Endodermal cell (in vitro differentiated cells): ENCODE results near the gene CCDC66. TPM values are rescaled to one million over a fixed set of nuclear protein-coding genes. Genes with fewer than 3 reads are reported as not detected.

Experiments
- DNase-seq: peaks from one replicate; pipeline ENCODE4 v3.0.0-alpha.2; 2017
- H3K27ac ChIP-seq: 2 replicates; pipeline ENCODE4 v1.5.1; 2013; ENCODE audit warnings: mild to moderate bottlenecking, low read depth, low read length, moderate library complexity
- H3K27me3 ChIP-seq: 2 replicates; pipeline ENCODE4 v1.6.1; 2013; ENCODE audit warnings: mild to moderate bottlenecking, low read length, moderate library complexity; ENCODE audit not compliant: insufficient read depth, control insufficient read depth, poor library complexity, severe bottlenecking
- H3K36me3 ChIP-seq: 2 replicates; pipeline ENCODE4 v1.7.0; 2013; ENCODE audit warnings: mild to moderate bottlenecking, low read length, moderate library complexity; ENCODE audit not compliant: control insufficient read depth, insufficient read depth
- H3K4me1 ChIP-seq: one replicate; pipeline ENCODE4 v1.7.0; 2013; ENCODE audit warnings: low read length; ENCODE audit not compliant: control insufficient read depth, insufficient read depth
- H3K4me3 ChIP-seq: 2 replicates; pipeline ENCODE4 v1.5.1; 2013; ENCODE audit warnings: mild to moderate bottlenecking, low read length, moderate library complexity
- H3K9ac ChIP-seq: 2 replicates; pipeline ENCODE4 v1.6.1; 2013; ENCODE audit warnings: mild to moderate bottlenecking, low read length, moderate library complexity; ENCODE audit not compliant: poor library complexity, severe bottlenecking; ENCODE audit errors: extremely low read depth
- H3K9me3 ChIP-seq: 2 replicates; pipeline ENCODE4 v1.6.1; 2013; ENCODE audit warnings: mild to moderate bottlenecking, low read length, moderate library complexity; ENCODE audit not compliant: control insufficient read depth
- H3K27ac Mint-ChIP-seq: 2 replicates; pipeline ENCODE4 v1.8.0; 2020; ENCODE audit warnings: mixed read lengths
- H3K27me3 Mint-ChIP-seq: 2 replicates; pipeline ENCODE4 v1.8.0; 2021; ENCODE audit warnings: mild to moderate bottlenecking, mixed read lengths; ENCODE audit not compliant: insufficient read depth
- H3K36me3 Mint-ChIP-seq: 2 replicates; pipeline ENCODE4 v1.8.0; 2020; ENCODE audit warnings: low read depth, mixed read lengths
- H3K4me1 Mint-ChIP-seq: 2 replicates; pipeline ENCODE4 v1.8.0; 2020; ENCODE audit warnings: mixed read lengths
- H3K4me3 Mint-ChIP-seq: 2 replicates; pipeline ENCODE4 v1.8.0; 2020; ENCODE audit warnings: mild to moderate bottlenecking, moderate library complexity, mixed read lengths
- H3K9me3 Mint-ChIP-seq: 2 replicates; pipeline ENCODE4 v1.8.0; 2020; ENCODE audit warnings: mild to moderate bottlenecking, mixed read lengths
- WGBS, 2 experiments: methylation state at CpG; one replicate each; pipeline versions ENCODE4 v1.1.5 to v1.1.7; 2013; ENCODE audit warnings: missing lambda C conversion rate in 2 of 2, mixed read lengths in 1 of 2; ENCODE audit not compliant: insufficient coverage in 1 of 2, insufficient read length in 1 of 2; 5-methylcytosine and 5-hydroxymethylcytosine counted together
- total RNA-seq, 2 donors: library from RNA; stranded (reverse); fragmentation: NEBNext Ultra II Directional in 1 of 2; extraction: Animal tissue kit (Norgen Biotek cat#: 25700) in 1 of 2; gene quantifications; 2 replicates in 1 of 2; 3 replicates in 1 of 2; pipeline ENCODE4 v1.2.1, GENCODE V29; 2021
- TF ChIP-seq, protein P1 (sequence below): fragments of 200-600 bp; sonication (generic); conservative IDR thresholded peaks from 2 replicates; pipeline ENCODE4 v1.5.0; 2021; ENCODE audit warnings: antibody characterized with exemption, mild to moderate bottlenecking

Gene CCDC66
- total RNA-seq, 2 donors from 2014 or later = 32.1 to 36.4 TPM

DNA sequence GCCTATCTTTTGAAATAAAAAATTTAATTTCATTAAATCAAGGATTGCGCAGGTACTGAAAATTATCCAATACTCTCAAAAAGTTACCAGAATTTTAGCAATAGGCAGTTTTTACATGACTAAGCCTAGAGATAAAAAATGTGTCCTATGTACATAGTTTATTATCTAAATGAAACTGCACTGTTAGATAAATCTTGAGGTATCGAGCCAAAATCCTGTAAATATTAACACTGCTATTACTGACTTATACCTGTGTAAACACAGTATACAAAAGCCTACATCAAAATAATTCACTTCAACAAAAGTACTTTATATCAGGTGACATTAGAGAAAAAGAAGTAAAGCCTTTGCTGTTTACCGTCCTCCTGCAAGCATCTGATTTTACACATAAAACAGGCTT lies 65.4 kb downstream of the CCDC66 start:
- no peak overlapping the region for H3K4me3 ChIP-seq
- Mint-ChIP-seq H3K9me3 (no peaks in the 10 kb centered on the region), H3K27me3 (no peaks in the 10 kb centered on the region), H3K27ac (no peak overlapping the region), H3K4me3 (no peak overlapping the region), H3K36me3 (peaks cover 68% of the 10 kb centered on the region), H3K4me1 (peaks cover 5% of the 10 kb centered on the region)
- no peak overlapping the region for H3K9ac ChIP-seq
- H3K36me3 ChIP-seq = peaks cover 96% of the 10 kb centered on the region
- no peak overlapping the region for H3K27ac ChIP-seq
- H3K4me1 ChIP-seq = no peaks in the 10 kb centered on the region
- TF ChIP-seq, protein P1, sequence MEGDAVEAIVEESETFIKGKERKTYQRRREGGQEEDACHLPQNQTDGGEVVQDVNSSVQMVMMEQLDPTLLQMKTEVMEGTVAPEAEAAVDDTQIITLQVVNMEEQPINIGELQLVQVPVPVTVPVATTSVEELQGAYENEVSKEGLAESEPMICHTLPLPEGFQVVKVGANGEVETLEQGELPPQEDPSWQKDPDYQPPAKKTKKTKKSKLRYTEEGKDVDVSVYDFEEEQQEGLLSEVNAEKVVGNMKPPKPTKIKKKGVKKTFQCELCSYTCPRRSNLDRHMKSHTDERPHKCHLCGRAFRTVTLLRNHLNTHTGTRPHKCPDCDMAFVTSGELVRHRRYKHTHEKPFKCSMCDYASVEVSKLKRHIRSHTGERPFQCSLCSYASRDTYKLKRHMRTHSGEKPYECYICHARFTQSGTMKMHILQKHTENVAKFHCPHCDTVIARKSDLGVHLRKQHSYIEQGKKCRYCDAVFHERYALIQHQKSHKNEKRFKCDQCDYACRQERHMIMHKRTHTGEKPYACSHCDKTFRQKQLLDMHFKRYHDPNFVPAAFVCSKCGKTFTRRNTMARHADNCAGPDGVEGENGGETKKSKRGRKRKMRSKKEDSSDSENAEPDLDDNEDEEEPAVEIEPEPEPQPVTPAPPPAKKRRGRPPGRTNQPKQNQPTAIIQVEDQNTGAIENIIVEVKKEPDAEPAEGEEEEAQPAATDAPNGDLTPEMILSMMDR = no peak
- H3K27me3 ChIP-seq = no peaks in the 10 kb centered on the region
- 97 to 100% methylated on average over 1 to 3 of the region's 3 CpGs for WGBS, 2 experiments
- no peaks in the 10 kb centered on the region for H3K9me3 ChIP-seq
- no peak for DNase-seq

DNA sequence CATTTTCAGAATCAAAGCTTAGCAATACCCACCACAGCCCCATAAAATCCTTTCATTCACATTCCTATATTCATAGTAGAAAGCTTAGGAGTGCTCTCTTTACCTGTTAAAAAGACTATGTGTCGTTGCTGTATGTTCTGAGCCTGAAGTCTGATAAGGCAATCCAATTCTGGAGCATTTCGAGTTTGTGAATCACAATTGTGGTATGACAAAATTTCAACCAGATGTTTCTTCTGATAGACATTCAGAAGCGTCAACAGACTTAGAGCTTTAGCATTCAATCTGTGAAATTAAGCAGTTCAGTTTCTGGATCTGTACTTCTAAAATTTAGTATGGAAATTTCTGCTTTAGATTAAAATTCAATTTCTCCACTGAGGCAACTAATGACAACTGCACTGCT lies 67.8 kb downstream of the CCDC66 start:
- H3K4me3 ChIP-seq = no peak overlapping the region
- Mint-ChIP-seq H3K36me3 (peaks cover 58% of the 10 kb centered on the region), H3K4me3 (no peak overlapping the region), H3K27me3 (no peaks in the 10 kb centered on the region), H3K27ac (no peak overlapping the region), H3K9me3 (no peaks in the 10 kb centered on the region), H3K4me1 (peaks cover 12% of the 10 kb centered on the region)
- no peaks in the 10 kb centered on the region for H3K9me3 ChIP-seq
- H3K4me1 ChIP-seq = no peaks in the 10 kb centered on the region
- TF ChIP-seq, protein P1 = no peak
- 94 to 100% methylated on average over 2 to 3 of the region's 3 CpGs for WGBS, 2 experiments
- peaks cover 94% of the 10 kb centered on the region for H3K36me3 ChIP-seq
- no peak overlapping the region for H3K27ac ChIP-seq
- H3K9ac ChIP-seq = no peak overlapping the region
- DNase-seq = no peak
- no peaks in the 10 kb centered on the region for H3K27me3 ChIP-seq

DNA sequence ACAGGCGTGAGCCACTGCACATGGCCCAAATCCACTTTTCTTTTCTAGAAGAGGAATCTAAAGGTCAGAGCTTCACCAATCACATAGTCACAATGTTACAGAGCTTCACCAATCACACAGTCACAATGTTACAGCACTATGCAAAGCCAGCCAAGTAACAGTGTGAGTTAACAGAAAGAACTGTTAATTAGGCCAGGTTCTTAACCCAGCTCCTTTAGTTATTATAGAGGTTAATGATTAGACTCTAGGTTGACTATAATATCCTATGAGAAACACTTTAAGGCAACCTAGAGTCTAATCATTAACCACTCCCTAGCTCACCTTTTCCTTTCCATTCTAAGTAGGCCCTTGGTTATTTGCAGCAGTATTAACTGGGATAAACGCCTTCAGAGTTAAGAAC lies 72.1 kb downstream of the CCDC66 start:
- no peaks in the 10 kb centered on the region for H3K27me3 Mint-ChIP-seq
- no peaks in the 10 kb centered on the region for H3K4me1 ChIP-seq
- DNase-seq = peak; percentile 48
- H3K27me3 ChIP-seq = no peaks in the 10 kb centered on the region
- peaks cover 84% of the 10 kb centered on the region for H3K36me3 ChIP-seq
- peaks cover 53% of the 10 kb centered on the region for H3K36me3 Mint-ChIP-seq
- no peaks in the 10 kb centered on the region for H3K9me3 ChIP-seq
- no peak overlapping the region for H3K4me3 Mint-ChIP-seq
- no peak overlapping the region for H3K27ac ChIP-seq
- H3K27ac Mint-ChIP-seq = peak overlapping the region; percentile 74
- TF ChIP-seq, protein P1 = no peak
- no peak overlapping the region for H3K9ac ChIP-seq
- H3K4me1 Mint-ChIP-seq = peaks cover 12% of the 10 kb centered on the region
- 77 to 100% methylated on average over 2 of the region's 2 CpGs for WGBS, 2 experiments
- no peak overlapping the region for H3K4me3 ChIP-seq
- no peaks in the 10 kb centered on the region for H3K9me3 Mint-ChIP-seq
